GM12872 (cell line): ENCODE results near the gene OR52W1.

Experiments
- CTCF ChIP-seq: IDR thresholded peaks from 3 replicates; pipeline ENCODE4 v1.5.1; 2011; ENCODE audit warnings: low read depth, mild to moderate bottlenecking, low read length, moderate library complexity; ENCODE audit not compliant: insufficient read depth

The OR52W1 gene

GRCh38 chr11:6240781-6241180, 41.8 kb downstream of the OR52W1 start:
- no peak for TF ChIP-seq CTCF

- TF ChIP-seq CTCF = no peak
Measured at GRCh38 chr11:6241316-6241715, 42.3 kb downstream of the OR52W1 start.

GRCh38 chr11:6245536-6245935, 46.5 kb downstream of the OR52W1 start:
- TF ChIP-seq CTCF = no peak

- no peak for TF ChIP-seq CTCF
Measured at GRCh38 chr11:6248248-6248647, 49.2 kb downstream of the OR52W1 start.
